Hematopoietic multipotent progenitor cell treated with erythropoietin and hydrocortisone succinate and interleukin-3 and kit ligand, for 8 days (in vitro differentiated cells): ENCODE measurements around the gene EPB42.

Experiments
- DNase-seq: peaks from one replicate; pipeline ENCODE4 v3.0.0-alpha.2; 2015

EPB42 gene

GRCh38 chr15:43220991-43221403 lies at the start of gene EPB42:
TSS of gene EPB42 (minus strand) at chr15:43221018. CDS start at chr15:43220825, 193 bp downstream.
- DNase-seq, result peak; percentile 98

GRCh38 chr15:43270113-43270665 lies 49.4 kb upstream of the EPB42 start:
- no peak for DNase-seq

- DNase-seq, result peak; percentile 68
These were observed 47.6 kb upstream of the EPB42 start for GRCh38 chr15:43268111-43269105.

- DNase-seq, result no peak
These were observed 46.6 kb upstream of the EPB42 start for GRCh38 chr15:43267439-43267838.

- no peak for DNase-seq
These were observed 46.0 kb upstream of the EPB42 start, which contains the start of gene TGM5 for GRCh38 chr15:43266834-43267233. TSS of gene TGM5 (minus strand) at chr15:43266928. CDS start at chr15:43266849, 79 bp downstream.

GRCh38 chr15:43266386-43266785 lies 45.6 kb upstream of the EPB42 start:
- DNase-seq, result no peak

- DNase-seq, result no peak
These were observed 39.3 kb upstream of the EPB42 start for GRCh38 chr15:43260011-43260615.

GRCh38 chr15:43258781-43259180 lies 38.0 kb upstream of the EPB42 start:
- no peak for DNase-seq

GRCh38 chr15:43256341-43256740 lies 35.5 kb upstream of the EPB42 start:
- DNase-seq, result no peak

GRCh38 chr15:43255376-43255775 lies 34.6 kb upstream of the EPB42 start:
- DNase-seq, result no peak

- DNase-seq, result no peak
These were observed 32.9 kb upstream of the EPB42 start for GRCh38 chr15:43253431-43254403.

GRCh38 chr15:43251871-43252250 lies 31.0 kb upstream of the EPB42 start:
- no peak for DNase-seq

GRCh38 chr15:43251185-43251870 lies 30.5 kb upstream of the EPB42 start:
- no peak for DNase-seq

- no peak for DNase-seq
These were observed 30.0 kb upstream of the EPB42 start for GRCh38 chr15:43250785-43251184.

- peak; percentile 28 for DNase-seq
These were observed 28.9 kb upstream of the EPB42 start for GRCh38 chr15:43249699-43250203.

GRCh38 chr15:43249236-43249635 lies 28.4 kb upstream of the EPB42 start:
- DNase-seq, result no peak

- DNase-seq, result no peak
These were observed 25.5 kb upstream of the EPB42 start for GRCh38 chr15:43246261-43246774.

- no peak for DNase-seq
These were observed 23.3 kb upstream of the EPB42 start for GRCh38 chr15:43244092-43244491.

GRCh38 chr15:43243020-43243645 lies 22.3 kb upstream of the EPB42 start:
- no peak for DNase-seq

GRCh38 chr15:43242616-43243015 lies 21.8 kb upstream of the EPB42 start:
- no peak for DNase-seq

- no peak for DNase-seq
These were observed 20.3 kb upstream of the EPB42 start for GRCh38 chr15:43241100-43241499.
